ENCODE measurements around the gene RSBN1. TPM values are rescaled to one million over a fixed set of nuclear protein-coding genes. Genes with fewer than 3 reads are reported as not detected.

Gene RSBN1
- total RNA-seq, result 10.9 to 12.5 TPM (median 11.8 TPM) in 3 replicates
- long read RNA-seq, full-length matches to known transcripts, result 12 of 19 reads
- long read RNA-seq, partial matches to known transcripts, result 0 of 19 reads
- long read RNA-seq, other reads (novel, unspliced or antisense), result 7 of 19 reads

GRCh38 chr1:113811888-113812660 is at the start of gene RSBN1:
Gene RSBN1 (minus strand): TSS chr1:113812476. CDS start chr1:113812412, 64 bp downstream.
- peak within 1 kb of the TSS; percentile 93 for H3K4me3 Mint-ChIP-seq (ENCODE audit: unreplicated experiment)
- H3K27ac Mint-ChIP-seq (ENCODE audit: unreplicated experiment), result peak within 1 kb of the TSS; percentile 96
- H3K4me1 Mint-ChIP-seq (ENCODE audit: low read depth), result peaks cover 31% of the 10 kb centered on the region
- H3K9me3 Mint-ChIP-seq (ENCODE audit: low read depth), result no peaks in the 10 kb centered on the region
- H3K27me3 Mint-ChIP-seq (ENCODE audit: low read depth), result no peaks in the 10 kb centered on the region
- DNase-seq (ENCODE audit: low spot score), result peak; percentile 99
- no peak for TF ChIP-seq CTCF (IDR thresholded peaks at IDR 0.05)
- H3K36me3 Mint-ChIP-seq (ENCODE audit: low read depth), result no peaks in the 10 kb centered on the region

DNA sequence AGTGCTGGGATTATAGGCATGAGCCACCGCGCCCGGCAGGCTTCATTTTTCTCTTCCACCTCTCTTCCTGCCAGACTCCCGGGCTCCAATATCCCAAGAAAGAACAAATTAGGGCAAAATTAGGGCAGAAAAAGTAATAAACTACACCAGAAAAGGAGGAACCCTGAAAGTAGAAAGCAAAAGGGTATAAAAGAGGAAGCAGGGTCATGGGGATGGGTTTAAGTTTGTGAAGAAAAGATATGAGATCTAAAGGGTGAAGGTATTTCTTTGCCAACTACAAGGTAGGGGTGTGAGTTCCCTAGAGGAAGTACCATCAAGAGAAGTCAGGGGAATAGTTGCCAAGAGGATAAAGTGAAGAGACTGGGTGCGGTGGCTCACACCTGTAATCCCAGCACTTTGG is 49.4 kb upstream of the RSBN1 start:
- TF ChIP-seq CTCF (IDR thresholded peaks at IDR 0.05), result no peak
- Mint-ChIP-seq H3K27me3 (ENCODE audit: low read depth) (no peaks in the 10 kb centered on the region), H3K9me3 (ENCODE audit: low read depth) (no peaks in the 10 kb centered on the region), H3K27ac (ENCODE audit: unreplicated experiment) (no peak overlapping the region), H3K4me3 (ENCODE audit: unreplicated experiment) (no peak overlapping the region), H3K36me3 (ENCODE audit: low read depth) (no peaks in the 10 kb centered on the region), H3K4me1 (ENCODE audit: low read depth) (peaks cover 23% of the 10 kb centered on the region)
- no peak for DNase-seq (ENCODE audit: low spot score)

DNA sequence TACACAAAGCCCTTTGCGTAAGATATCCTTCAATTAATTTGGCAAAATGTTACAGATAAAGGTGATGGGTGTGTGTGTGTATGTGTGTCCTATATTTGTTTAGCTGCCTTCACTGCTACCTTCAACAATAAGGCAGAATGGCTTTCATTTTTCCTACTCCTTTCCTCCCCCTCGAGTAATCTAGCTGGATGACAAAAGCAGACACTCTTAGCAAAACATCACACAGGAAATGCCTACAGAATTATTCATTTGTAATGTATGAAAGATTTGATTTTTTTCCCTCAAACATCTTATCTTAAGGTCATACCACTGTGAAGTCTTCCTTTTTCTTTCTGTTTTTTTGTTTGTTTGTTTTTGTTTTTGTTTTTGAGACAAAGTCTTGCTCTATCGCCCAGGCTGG is 48.6 kb upstream of the RSBN1 start:
- no peak for TF ChIP-seq CTCF (IDR thresholded peaks at IDR 0.05)
- Mint-ChIP-seq H3K27me3 (ENCODE audit: low read depth) (no peaks in the 10 kb centered on the region), H3K9me3 (ENCODE audit: low read depth) (no peaks in the 10 kb centered on the region), H3K4me1 (ENCODE audit: low read depth) (peaks cover 30% of the 10 kb centered on the region), H3K36me3 (ENCODE audit: low read depth) (no peaks in the 10 kb centered on the region), H3K4me3 (ENCODE audit: unreplicated experiment) (no peak overlapping the region), H3K27ac (ENCODE audit: unreplicated experiment) (no peak overlapping the region)
- no peak for DNase-seq (ENCODE audit: low spot score)

DNA sequence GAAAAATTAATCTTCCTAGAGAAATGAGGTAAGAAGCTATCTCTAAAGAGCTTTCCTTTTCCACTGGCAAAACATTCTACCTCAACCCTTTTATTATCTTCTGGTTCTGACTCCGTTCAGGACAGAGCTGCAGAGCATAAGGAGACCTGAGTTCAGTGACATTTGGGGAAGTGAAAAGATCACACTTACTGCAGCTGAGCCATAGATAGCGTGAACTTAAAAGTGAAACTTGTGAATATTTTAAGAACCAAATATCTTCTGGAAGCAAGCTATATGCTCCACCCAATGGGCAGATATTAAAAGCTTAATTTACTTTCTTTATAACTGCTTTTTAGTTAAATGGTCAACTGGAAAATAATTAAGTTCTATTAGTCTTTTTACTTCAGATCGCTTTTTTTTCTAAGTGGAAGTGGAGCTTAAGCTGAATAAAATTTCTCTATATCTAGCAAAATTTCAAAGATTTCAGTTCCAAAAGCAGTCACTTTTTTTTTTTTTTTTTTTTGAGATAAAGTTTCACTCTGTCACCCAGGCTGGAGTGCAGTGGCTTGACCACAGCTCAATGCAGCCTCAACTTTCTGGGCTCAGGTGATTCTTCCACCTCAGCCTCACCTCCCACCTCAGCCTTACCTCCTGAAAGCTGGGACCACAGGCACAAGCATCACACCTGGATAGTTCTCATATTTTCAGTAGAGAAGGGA is 47.4 kb upstream of the RSBN1 start:
- no peak for TF ChIP-seq CTCF (IDR thresholded peaks at IDR 0.05)
- H3K4me3 Mint-ChIP-seq (ENCODE audit: unreplicated experiment), result no peak overlapping the region
- H3K4me1 Mint-ChIP-seq (ENCODE audit: low read depth), result peaks cover 33% of the 10 kb centered on the region
- no peaks in the 10 kb centered on the region for H3K36me3 Mint-ChIP-seq (ENCODE audit: low read depth)
- no peak for DNase-seq (ENCODE audit: low spot score)
- no peaks in the 10 kb centered on the region for H3K9me3 Mint-ChIP-seq (ENCODE audit: low read depth)
- no peaks in the 10 kb centered on the region for H3K27me3 Mint-ChIP-seq (ENCODE audit: low read depth)
- no peak overlapping the region for H3K27ac Mint-ChIP-seq (ENCODE audit: unreplicated experiment)

- Mint-ChIP-seq H3K36me3 (ENCODE audit: low read depth) (no peaks in the 10 kb centered on the region), H3K4me3 (ENCODE audit: unreplicated experiment) (no peak overlapping the region), H3K27me3 (ENCODE audit: low read depth) (no peaks in the 10 kb centered on the region), H3K27ac (ENCODE audit: unreplicated experiment) (no peak overlapping the region), H3K9me3 (ENCODE audit: low read depth) (no peaks in the 10 kb centered on the region), H3K4me1 (ENCODE audit: low read depth) (peaks cover 33% of the 10 kb centered on the region)
- no peak for TF ChIP-seq CTCF (IDR thresholded peaks at IDR 0.05)
- DNase-seq (ENCODE audit: low spot score), result no peak
Observed at GRCh38 chr1:113858982-113859381, 46.7 kb upstream of the RSBN1 start.
